ENCODE data around the gene NOS1.
A peak's percentile ranks its signal among the peaks of the same experiment; 100 is the strongest.
"Not testable (repeated sequence)": the region's sequence is repeated elsewhere in the genome, so short reads cannot be mapped to it uniquely, and the experiment has no call there.

The NOS1 gene

GRCh38 chr12:117361347-117361751, at the start of gene NOS1:
Gene NOS1 (minus strand): TSS chr12:117361626. CDS start chr12:117331069, 30,557 bp downstream.
- no peak for DNase-seq (ENCODE audit: extremely low read depth in 1 of 2, low read depth in 1 of 2)

- no peak for DNase-seq (ENCODE audit: extremely low read depth in 1 of 2, low read depth in 1 of 2)
These were observed 47.9 kb upstream of the NOS1 start for GRCh38 chr12:117409286-117409685.

DNA sequence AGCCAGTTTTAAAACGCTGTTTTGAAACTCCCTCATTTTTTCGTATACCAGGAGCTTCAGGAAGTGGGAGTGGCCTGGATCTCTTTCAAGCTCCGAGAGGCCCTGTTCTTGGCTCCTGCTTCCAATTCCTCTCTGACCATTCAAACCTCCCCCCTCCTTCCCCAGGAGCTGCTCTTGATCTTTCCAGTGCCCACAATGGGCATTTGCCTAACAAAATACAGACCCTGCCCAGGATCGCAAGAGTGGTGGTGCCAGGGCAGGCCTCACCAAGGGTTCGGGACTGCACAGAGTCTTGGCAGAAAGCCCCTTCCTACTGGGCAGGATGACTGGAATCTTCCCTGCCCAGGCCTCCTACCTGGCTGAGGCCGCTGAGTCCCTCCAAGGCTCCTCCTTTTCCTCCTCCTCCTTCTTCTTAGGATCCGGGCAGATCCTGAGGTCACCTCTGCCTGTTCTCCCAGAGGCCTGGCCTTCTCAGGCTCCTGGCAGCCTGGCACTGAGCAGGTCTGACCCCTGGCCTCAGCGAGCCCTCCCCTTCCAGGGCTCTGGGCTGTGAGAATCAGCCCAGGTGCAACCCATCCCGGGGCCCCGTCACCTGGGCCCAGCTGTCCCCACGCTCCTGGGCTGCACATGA, 46.9 kb upstream of the NOS1 start:
- DNase-seq (ENCODE audit: extremely low read depth in 1 of 2, low read depth in 1 of 2), result no peak

DNA sequence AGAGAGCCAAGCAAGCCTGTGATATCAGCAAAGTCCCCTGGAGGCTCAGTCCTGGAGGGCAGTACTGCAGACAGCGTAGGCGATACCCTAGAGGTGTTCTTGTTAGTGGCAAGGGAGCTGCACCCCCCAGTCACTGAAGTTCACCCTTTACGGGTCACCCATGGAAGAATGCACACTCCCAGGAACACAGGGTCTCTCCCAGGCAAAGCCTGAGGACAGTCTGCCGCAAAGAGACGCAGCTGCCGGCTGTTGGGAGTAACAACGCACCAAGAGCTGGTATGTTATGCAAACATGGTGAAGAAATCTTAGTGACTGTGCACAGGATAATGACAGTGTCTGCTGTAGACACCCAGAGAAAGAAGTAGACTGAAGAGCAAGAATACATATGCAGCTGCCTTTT, 43.5 kb upstream of the NOS1 start:
- DNase-seq (ENCODE audit: extremely low read depth in 1 of 2, low read depth in 1 of 2), result no peak

DNA sequence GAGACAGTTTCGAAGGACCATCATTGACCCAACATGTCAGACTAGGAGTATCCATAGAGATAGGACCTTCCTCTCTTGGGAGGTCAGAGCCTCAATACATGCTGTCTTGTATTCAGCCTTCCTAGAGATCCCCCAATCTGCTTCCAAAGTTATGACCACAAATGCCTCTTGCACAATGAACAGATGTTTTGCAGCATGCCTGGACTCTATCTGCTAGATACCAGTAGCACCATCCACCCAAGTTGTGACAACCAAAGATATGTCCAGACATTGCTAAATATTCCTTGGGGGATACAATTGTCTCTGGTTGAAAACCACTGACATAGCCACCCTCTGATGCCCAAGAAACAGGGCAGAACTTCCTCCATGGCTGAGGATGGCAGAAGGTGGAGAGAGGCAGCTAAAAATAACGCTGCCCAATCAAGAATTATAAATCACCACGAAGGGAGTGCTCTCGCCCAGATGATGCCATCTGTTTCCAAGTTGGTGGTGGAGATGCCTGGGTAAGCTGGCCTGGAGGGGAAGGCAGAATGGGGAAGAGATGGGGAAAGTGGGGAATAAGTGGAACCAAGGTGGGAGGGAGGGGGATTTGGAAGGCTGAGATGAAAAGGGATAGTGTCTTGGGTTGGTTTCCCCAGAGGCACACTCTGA, 42.9 kb upstream of the NOS1 start:
- no peak for DNase-seq (ENCODE audit: extremely low read depth in 1 of 2, low read depth in 1 of 2)

- DNase-seq (ENCODE audit: extremely low read depth in 1 of 2, low read depth in 1 of 2), result no peak
These were observed 42.2 kb upstream of the NOS1 start for GRCh38 chr12:117403586-117404139.

GRCh38 chr12:117402363-117402762, 40.9 kb upstream of the NOS1 start:
- DNase-seq (ENCODE audit: extremely low read depth in 1 of 2, low read depth in 1 of 2), result no peak

DNA sequence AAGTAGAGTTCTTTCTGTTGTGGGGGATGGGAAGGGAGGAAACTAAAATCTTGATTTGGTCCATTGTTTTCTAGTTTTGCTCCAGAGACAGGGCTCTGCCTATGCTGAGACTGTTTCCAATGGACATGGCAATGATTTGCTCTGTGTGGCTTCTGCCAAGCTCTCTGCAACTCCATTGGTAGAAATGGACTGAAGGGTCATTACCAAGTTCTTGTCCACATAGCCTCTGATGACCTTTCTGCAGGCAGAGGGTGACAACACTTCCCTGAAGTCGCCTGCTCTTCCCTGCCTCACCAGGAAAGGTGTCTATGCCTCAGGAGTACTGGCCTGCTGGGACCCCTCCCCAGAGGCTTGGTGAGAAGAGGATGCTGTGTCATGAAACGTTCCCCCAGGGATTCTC, 39.5 kb upstream of the NOS1 start:
- DNase-seq (ENCODE audit: extremely low read depth in 1 of 2, low read depth in 1 of 2), result no peak

DNA sequence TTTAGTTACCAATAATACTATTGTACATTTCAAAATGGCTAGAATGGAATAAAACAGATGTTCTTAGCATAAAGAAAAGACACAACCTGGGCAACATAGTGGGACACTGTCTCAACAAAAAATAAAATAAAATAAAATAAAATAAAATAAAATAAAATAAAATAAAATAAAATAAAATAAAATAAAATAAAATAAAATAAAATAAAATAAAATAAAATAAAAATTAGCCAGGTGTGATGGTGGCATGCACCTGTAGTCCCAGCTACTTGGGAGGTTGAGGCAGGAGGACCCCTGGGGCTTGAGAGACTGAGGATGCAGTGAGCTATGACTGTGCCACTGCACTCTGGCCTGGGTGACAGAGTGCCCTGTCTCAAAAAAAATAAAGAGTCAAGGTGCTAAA, 37.1 kb upstream of the NOS1 start:
- DNase-seq (ENCODE audit: extremely low read depth in 1 of 2, low read depth in 1 of 2), result not testable (repeated sequence)

- DNase-seq (ENCODE audit: extremely low read depth in 1 of 2, low read depth in 1 of 2), result no peak
These were observed 34.3 kb upstream of the NOS1 start for GRCh38 chr12:117395766-117396165.

GRCh38 chr12:117394491-117394890, 33.1 kb upstream of the NOS1 start:
- DNase-seq (ENCODE audit: extremely low read depth in 1 of 2, low read depth in 1 of 2), result no peak

GRCh38 chr12:117393656-117394055, 32.2 kb upstream of the NOS1 start:
- no peak for DNase-seq (ENCODE audit: extremely low read depth in 1 of 2, low read depth in 1 of 2)

- DNase-seq (ENCODE audit: extremely low read depth in 1 of 2, low read depth in 1 of 2), result no peak
These were observed 29.4 kb upstream of the NOS1 start for GRCh38 chr12:117390866-117391265.

GRCh38 chr12:117388951-117389446, 27.6 kb upstream of the NOS1 start:
- DNase-seq (ENCODE audit: extremely low read depth in 1 of 2, low read depth in 1 of 2), result no peak

DNA sequence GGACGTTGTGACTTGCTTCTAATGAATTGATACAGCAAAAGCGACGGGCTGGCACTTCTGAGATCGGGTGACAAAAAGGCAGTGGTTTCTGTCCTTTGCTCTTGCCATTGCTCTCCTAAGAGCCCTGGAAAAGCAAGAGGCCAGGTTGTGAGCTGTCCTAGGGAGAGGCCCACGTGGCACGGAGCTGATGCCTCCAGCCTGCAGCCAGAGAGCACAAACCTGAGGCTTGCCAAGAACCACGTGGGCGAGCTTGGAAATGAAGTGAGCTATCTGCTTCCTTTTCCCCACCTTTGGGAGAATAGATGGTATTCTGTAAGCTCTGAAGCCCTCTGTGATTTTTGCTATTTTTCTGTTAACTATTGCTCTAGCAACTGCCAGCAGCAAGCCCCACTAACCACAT, 26.4 kb upstream of the NOS1 start:
- no peak for DNase-seq (ENCODE audit: extremely low read depth in 1 of 2, low read depth in 1 of 2)

- no peak for DNase-seq (ENCODE audit: extremely low read depth in 1 of 2, low read depth in 1 of 2)
These were observed 23.3 kb upstream of the NOS1 start for GRCh38 chr12:117384735-117385134.

DNA sequence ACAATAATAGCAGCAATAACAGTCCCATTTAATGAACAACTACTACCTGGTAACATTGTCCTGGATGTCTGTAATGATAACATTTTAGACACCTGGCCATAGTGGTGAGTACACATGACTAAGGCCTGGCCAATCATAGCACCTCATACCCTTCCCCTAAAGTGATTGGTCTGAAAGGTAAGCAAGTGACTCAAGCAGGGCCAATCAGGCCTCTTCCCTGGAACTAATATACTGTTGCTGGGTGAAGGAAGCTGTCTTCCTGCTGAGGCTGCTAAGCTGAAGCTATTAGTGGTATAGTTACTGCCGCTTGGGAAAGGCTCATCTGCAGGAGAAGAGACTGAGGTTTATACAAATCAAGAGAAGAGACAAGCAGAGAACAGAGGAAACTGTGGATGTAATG, 18.7 kb upstream of the NOS1 start:
- DNase-seq (ENCODE audit: extremely low read depth in 1 of 2, low read depth in 1 of 2), result no peak

GRCh38 chr12:117377758-117378157, 16.3 kb upstream of the NOS1 start:
- DNase-seq (ENCODE audit: extremely low read depth in 1 of 2, low read depth in 1 of 2), result no peak

DNA sequence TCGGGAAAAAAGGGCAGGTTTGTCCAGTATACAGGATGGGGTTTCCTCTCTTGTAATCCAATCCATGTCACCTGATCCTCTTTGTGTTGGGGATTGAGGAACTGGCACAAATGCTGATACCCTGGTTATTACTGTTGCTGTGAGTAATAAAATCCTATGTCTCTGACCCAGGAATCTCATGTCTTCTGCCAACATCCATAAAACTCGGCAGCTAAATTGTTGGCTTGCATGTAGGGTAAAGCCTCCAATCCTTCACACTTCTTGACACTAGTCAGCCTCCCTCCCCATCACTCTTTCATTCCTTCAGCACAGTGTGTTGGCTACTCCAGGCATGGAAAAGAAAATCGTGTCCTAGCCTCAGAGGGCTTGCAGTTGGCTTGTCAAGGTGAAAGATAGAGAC, 9.2 kb upstream of the NOS1 start:
- no peak for DNase-seq (ENCODE audit: extremely low read depth in 1 of 2, low read depth in 1 of 2)

GRCh38 chr12:117370000-117370399, 8.6 kb upstream of the NOS1 start:
- not testable (repeated sequence) for DNase-seq (ENCODE audit: extremely low read depth in 1 of 2, low read depth in 1 of 2)

DNA sequence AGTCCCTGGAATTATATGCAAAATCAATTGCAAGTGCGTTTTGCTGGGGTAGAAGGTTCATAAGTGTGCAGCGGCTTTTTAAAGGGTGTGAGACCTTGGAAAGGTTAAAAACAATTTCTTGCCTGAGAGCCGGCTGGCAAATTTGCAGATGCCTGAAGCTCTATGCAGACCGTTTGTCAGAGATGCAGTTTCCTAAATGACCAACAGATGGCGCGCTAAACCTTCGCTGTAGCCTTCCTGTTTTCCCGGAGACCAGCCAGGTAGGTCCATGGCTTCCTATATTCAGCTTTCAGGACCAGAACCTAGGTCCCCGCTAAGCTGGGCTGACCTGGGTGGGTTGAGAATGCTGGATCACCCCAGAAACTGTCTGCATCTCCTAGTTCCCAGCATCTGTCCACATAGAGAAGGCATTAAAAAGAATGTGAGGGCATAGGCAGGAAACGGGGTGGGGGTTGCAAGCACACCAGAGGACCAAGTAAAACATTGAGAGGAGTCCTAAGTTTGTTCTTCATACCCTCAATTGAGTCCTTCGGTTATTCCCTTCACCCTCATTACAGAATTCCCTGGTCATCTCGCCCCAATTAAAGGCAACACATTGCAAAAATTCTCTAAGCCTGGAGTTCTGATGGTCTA, 5.7 kb upstream of the NOS1 start:
- peak in 1 of 2 donors; percentile 1 for DNase-seq (ENCODE audit: extremely low read depth in 1 of 2, low read depth in 1 of 2)
